ENCODE results near the gene SLC16A11.

- TF ChIP-seq POLR2AphosphoS5 (IDR thresholded peaks at IDR 0.05) = no peak
- no peak for TF ChIP-seq CTCF (IDR thresholded peaks at IDR 0.05)
Observed at GRCh38 chr17:7024402-7024785, 19.5 kb downstream of the SLC16A11 start.
